B cell (primary cell): ENCODE measurements around the gene DLK1. TPM values are rescaled to one million over a fixed set of nuclear protein-coding genes. Genes with fewer than 3 reads are reported as not detected.

Experiments
- ATAC-seq: fragments of 200-7000 bp; cut with Tn5 transposase; one replicate; pipeline ENCODE4 v1.10.0; 2021; ENCODE audit warnings: low read depth, mild to moderate bottlenecking, moderate number of reproducible peaks, moderate library complexity
- CTCF ChIA-PET: fragments of 350-600 bp; sonication (Branson Sonifier 250); formaldehyde crosslinking; loops from one replicate; lab custom pipeline; 2021; ENCODE audit warnings: antibody characterized with exemption, inconsistent platforms; lab: Charles Lee
- POLR2A ChIA-PET: fragments of 350-600 bp; sonication (Branson Sonifier 250); formaldehyde crosslinking; loops from one replicate; lab custom pipeline; 2021; ENCODE audit warnings: antibody characterized with exemption; lab: Charles Lee
- DNase-seq: peaks from one replicate; pipeline ENCODE4 v3.0.0; 2013
- H2AFZ ChIP-seq: 2 replicates; pipeline ENCODE4 v1.6.1; 2012; ENCODE audit warnings: mild to moderate bottlenecking, low read depth, low read length; ENCODE audit not compliant: insufficient read depth, poor library complexity, severe bottlenecking
- H3K27ac ChIP-seq, 2 donors: 1 replicate in 1 of 2; 2 replicates in 1 of 2; pipeline ENCODE4 v1.5.1; 2012 to 2013; ENCODE audit warnings: low read length in 2 of 2, mild to moderate bottlenecking in 2 of 2, moderate library complexity in 1 of 2
- H3K27me3 ChIP-seq, 4 experiments: fragments of 200-600 bp in 1 of 4; sonication (generic) in 1 of 4; replicated peaks in 1 of 4; 1 replicate in 2 of 4; 2 replicates in 2 of 4; pipeline versions ENCODE4 v1.6.1 to v1.7.0; 2013 to 2016; ENCODE audit warnings: low read length in 3 of 4, mild to moderate bottlenecking in 2 of 4, mixed read lengths in 1 of 4, moderate library complexity in 1 of 4; ENCODE audit not compliant: insufficient read depth in 4 of 4, control insufficient read depth in 3 of 4; ENCODE audit errors: control extremely low read depth in 1 of 4
- H3K36me3 ChIP-seq, 2 experiments: replicated peaks in 1 of 2; 1 replicate in 1 of 2; 2 replicates in 1 of 2; pipeline versions ENCODE4 v1.6.1 to v1.7.1; 2013; ENCODE audit warnings: low read length in 1 of 2; ENCODE audit not compliant: insufficient read depth in 2 of 2, control insufficient read depth in 1 of 2; ENCODE audit errors: control extremely low read depth in 1 of 2, extremely low read depth in 1 of 2
- H3K4me1 ChIP-seq, 2 donors: fragments of 200-600 bp in 1 of 2; sonication (generic) in 1 of 2; 1 replicate in 1 of 2; 2 replicates in 1 of 2; pipeline versions ENCODE4 v1.5.1 to v1.6.1; 2013 to 2017; ENCODE audit warnings: low read length in 2 of 2; ENCODE audit not compliant: control insufficient read depth in 2 of 2, insufficient read depth in 2 of 2
- H3K4me2 ChIP-seq: replicated peaks from 2 replicates; pipeline ENCODE3; 2012; ENCODE audit warnings: mild to moderate bottlenecking, low read depth, low read length; ENCODE audit not compliant: poor library complexity, severe bottlenecking
- H3K4me3 ChIP-seq, 5 experiments: fragments of 200-600 bp in 1 of 5; sonication (generic) in 1 of 5; 1 replicate in 3 of 5; 2 replicates in 2 of 5; pipeline versions ENCODE4 v1.5.1 to v1.7.0; 2011 to 2016; ENCODE audit warnings: low read length in 4 of 5, mild to moderate bottlenecking in 4 of 5, low read depth in 2 of 5, control low read depth in 1 of 5, moderate library complexity in 1 of 5; ENCODE audit not compliant: insufficient read depth in 1 of 5; ENCODE audit errors: control extremely low read depth in 1 of 5, extremely low read depth in 1 of 5
- H3K79me2 ChIP-seq: fragments of 200-600 bp; sonication (generic); one replicate; pipeline ENCODE4 v1.6.0; 2016; ENCODE audit warnings: low read length; ENCODE audit not compliant: control insufficient read depth, insufficient read depth
- H3K9ac ChIP-seq: fragments of 200-600 bp; sonication (generic); 2 replicates; pipeline ENCODE4 v1.6.1; 2017; ENCODE audit warnings: mild to moderate bottlenecking, low read length, moderate library complexity
- H3K9me3 ChIP-seq, 3 donors: one replicate each; pipeline versions ENCODE4 v1.6.1 to v1.7.1; 2013; ENCODE audit warnings: low read length in 2 of 3; ENCODE audit not compliant: control insufficient read depth in 2 of 3, insufficient read depth in 1 of 3; ENCODE audit errors: control extremely low read depth in 1 of 3
- H4K20me1 ChIP-seq: 2 replicates; pipeline ENCODE4 v1.6.0; 2012; ENCODE audit warnings: mild to moderate bottlenecking, low read length; ENCODE audit not compliant: insufficient read depth, control insufficient read depth, poor library complexity, severe bottlenecking
- H3K27ac Mint-ChIP-seq: one replicate; pipeline ENCODE4 v1.8.0; 2021; ENCODE audit warnings: mixed read lengths
- H3K27me3 Mint-ChIP-seq: one replicate; pipeline ENCODE4 v1.8.0; 2021; ENCODE audit warnings: mixed read lengths
- H3K4me1 Mint-ChIP-seq: one replicate; pipeline ENCODE4 v1.8.0; 2021; ENCODE audit warnings: mixed read lengths
- H3K4me3 Mint-ChIP-seq: one replicate; pipeline ENCODE4 v1.8.0; 2021; ENCODE audit warnings: mixed read lengths
- H3K9me3 Mint-ChIP-seq: one replicate; pipeline ENCODE4 v1.8.0; 2022; ENCODE audit warnings: mixed read lengths; ENCODE audit not compliant: insufficient read depth
- EZH2 ChIP-seq: IDR thresholded peaks from 2 replicates; pipeline ENCODE4 v1.6.1; 2012; ENCODE audit warnings: borderline replicate concordance, low read depth, mild to moderate bottlenecking, moderate library complexity, low read length; ENCODE audit not compliant: insufficient read depth, poor library complexity, severe bottlenecking
- WGBS: methylation state at CpG from one replicate; pipeline ENCODE4 v1.1.5; 2013; ENCODE audit warnings: missing lambda C conversion rate; ENCODE audit not compliant: insufficient coverage; 5-methylcytosine and 5-hydroxymethylcytosine counted together
- intact Hi-C: fragments of 100-400 bp; cut with micrococcal nuclease; formaldehyde crosslinking; loops from one replicate; pipeline ENCODE4 v1.10.0; 2022
- polyA plus RNA-seq: library from polyadenylated mRNA; depleted of rRNA; stranded (reverse); fragments of >200 nt; gene quantifications from 2 replicates; pipeline ENCODE4 v1.2.3, GENCODE V29; 2012
- total RNA-seq, 2 donors: library from RNA; stranded (reverse); fragments of 120-200 nt in 1 of 2; gene quantifications; 1 replicate in 1 of 2; 2 replicates in 1 of 2; pipeline versions ENCODE4 v1.2.3 to v1.2.4, GENCODE V29; 2013 to 2022
- TF ChIP-seq, protein P1 (sequence below): fragments of 200-600 bp; IDR thresholded peaks from one replicate; pipeline ENCODE4 v1.8.0; 2022; ENCODE audit warnings: antibody characterized with exemption, mild to moderate bottlenecking

Gene DLK1
- total and polyA plus RNA-seq, 2 donors (not counting 1 experiment from before 2014, with no cell fraction given) = not detected

DNA sequence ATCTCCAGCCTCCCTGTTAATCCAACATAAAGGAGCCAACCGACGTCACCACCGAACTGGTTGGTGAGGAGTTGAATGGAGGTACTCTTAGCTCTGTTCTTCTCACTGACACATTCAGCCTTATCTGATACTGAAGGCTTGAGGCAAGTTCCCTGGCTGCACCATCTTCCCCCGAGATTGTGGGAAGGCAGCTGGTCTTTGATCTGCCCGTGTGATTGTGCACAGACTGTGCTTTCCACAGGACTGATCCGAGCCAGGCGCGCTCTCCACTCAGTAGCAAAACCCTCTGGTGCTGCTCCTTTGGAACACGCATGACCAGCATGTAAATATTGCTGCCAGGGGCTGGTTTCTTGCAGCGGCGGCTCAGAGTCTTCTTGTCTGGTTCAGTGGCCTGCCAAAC, 30.1 kb upstream of the DLK1 start:
- Histone ChIP-seq H3K9me3 (peaks cover 0 to 6% (median 0%) of the 10 kb centered on the region in 3 donors), H3K27ac (no peak overlapping the region), H3K4me1 (no peaks in the 10 kb centered on the region), H3K9ac (no peak overlapping the region), H3K4me2 (no peak overlapping the region), H3K4me3 (no peak overlapping the region), H4K20me1 (no peaks in the 10 kb centered on the region), H3K79me2 (no peaks in the 10 kb centered on the region), H3K36me3 (no peaks in the 10 kb centered on the region), H2AFZ (no peak overlapping the region), H3K27me3 (peaks cover 0 to 4% (median 0%) of the 10 kb centered on the region in 4 experiments)
- intact Hi-C loops = no loop called here
- Mint-ChIP-seq H3K27me3 (peaks cover 14% of the 10 kb centered on the region), H3K4me3 (no peak overlapping the region), H3K4me1 (no peaks in the 10 kb centered on the region), H3K9me3 (no peaks in the 10 kb centered on the region), H3K27ac (no peak overlapping the region)
- ChIA-PET POLR2A (no interaction called here), CTCF (no interaction called here)
- DNase-seq (no peak), ATAC-seq (no peak)
- no peak for TF ChIP-seq EZH2
- TF ChIP-seq, protein P1, sequence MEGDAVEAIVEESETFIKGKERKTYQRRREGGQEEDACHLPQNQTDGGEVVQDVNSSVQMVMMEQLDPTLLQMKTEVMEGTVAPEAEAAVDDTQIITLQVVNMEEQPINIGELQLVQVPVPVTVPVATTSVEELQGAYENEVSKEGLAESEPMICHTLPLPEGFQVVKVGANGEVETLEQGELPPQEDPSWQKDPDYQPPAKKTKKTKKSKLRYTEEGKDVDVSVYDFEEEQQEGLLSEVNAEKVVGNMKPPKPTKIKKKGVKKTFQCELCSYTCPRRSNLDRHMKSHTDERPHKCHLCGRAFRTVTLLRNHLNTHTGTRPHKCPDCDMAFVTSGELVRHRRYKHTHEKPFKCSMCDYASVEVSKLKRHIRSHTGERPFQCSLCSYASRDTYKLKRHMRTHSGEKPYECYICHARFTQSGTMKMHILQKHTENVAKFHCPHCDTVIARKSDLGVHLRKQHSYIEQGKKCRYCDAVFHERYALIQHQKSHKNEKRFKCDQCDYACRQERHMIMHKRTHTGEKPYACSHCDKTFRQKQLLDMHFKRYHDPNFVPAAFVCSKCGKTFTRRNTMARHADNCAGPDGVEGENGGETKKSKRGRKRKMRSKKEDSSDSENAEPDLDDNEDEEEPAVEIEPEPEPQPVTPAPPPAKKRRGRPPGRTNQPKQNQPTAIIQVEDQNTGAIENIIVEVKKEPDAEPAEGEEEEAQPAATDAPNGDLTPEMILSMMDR = no peak
- 72% methylated on average over 8 of the region's 11 CpGs for WGBS

DNA sequence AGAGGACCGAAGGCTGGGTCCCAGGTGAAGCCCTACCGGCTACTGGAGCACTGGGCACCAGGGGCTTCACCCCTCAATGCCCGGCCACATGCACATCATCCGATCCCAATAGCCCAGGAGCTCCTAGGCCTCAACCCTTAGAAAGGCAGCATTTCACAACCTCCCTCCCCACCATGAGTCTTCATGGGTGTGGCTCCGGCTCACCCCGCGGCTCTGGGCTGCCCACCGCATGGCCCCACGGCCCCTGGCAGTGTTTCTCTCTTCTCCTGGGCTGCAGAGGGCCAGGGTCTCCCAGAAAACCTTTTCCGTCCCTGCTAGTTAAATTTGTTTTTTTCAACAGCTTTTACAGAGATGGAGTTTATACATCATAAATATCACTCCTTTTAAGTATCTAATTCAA, 28.6 kb upstream of the DLK1 start:
- H3K36me3 ChIP-seq = no peaks in the 10 kb centered on the region
- DNase-seq (no peak), ATAC-seq (no peak)
- H3K4me1 Mint-ChIP-seq = no peaks in the 10 kb centered on the region
- H3K27me3 Mint-ChIP-seq = peaks cover 9% of the 10 kb centered on the region
- no peak overlapping the region for H3K4me3 Mint-ChIP-seq
- H3K27ac Mint-ChIP-seq = no peak overlapping the region
- intact Hi-C loops = no loop called here
- H4K20me1 ChIP-seq = no peaks in the 10 kb centered on the region
- no peaks in the 10 kb centered on the region for H3K9me3 Mint-ChIP-seq
- no peaks in the 10 kb centered on the region for H3K4me1 ChIP-seq
- no peak overlapping the region for H2AFZ ChIP-seq
- ChIA-PET CTCF (no interaction called here), POLR2A (no interaction called here)
- H3K9me3 ChIP-seq = peaks cover 0 to 6% (median 0%) of the 10 kb centered on the region in 3 donors
- 84% methylated on average over 9 of the region's 10 CpGs for WGBS
- H3K79me2 ChIP-seq = no peaks in the 10 kb centered on the region
- no peak overlapping the region for H3K4me2 ChIP-seq
- H3K9ac ChIP-seq = no peak overlapping the region
- H3K4me3 ChIP-seq = no peak overlapping the region
- no peak overlapping the region for H3K27ac ChIP-seq
- TF ChIP-seq, protein P1 = no peak
- TF ChIP-seq EZH2 = no peak
- peaks cover 0 to 5% (median 0%) of the 10 kb centered on the region in 4 experiments for H3K27me3 ChIP-seq
